ENCODE measurements around the gene ELOVL5.
"Not testable (repeated sequence)": the region's sequence is repeated elsewhere in the genome, so short reads cannot be mapped to it uniquely, and the experiment has no call there.

The ELOVL5 gene

GRCh38 chr6:53328375-53328774, 20.4 kb downstream of the ELOVL5 start:
- no peak for DNase-seq (ENCODE audit: low spot score)

- peak; percentile 54 for DNase-seq (ENCODE audit: low spot score)
Observed at GRCh38 chr6:53327017-53327395, 21.7 kb downstream of the ELOVL5 start.

- DNase-seq (ENCODE audit: low spot score) = no peak
Observed at GRCh38 chr6:53326372-53327016, 22.3 kb downstream of the ELOVL5 start.

- no peak for DNase-seq (ENCODE audit: low spot score)
Observed at GRCh38 chr6:53325785-53326184, 23.0 kb downstream of the ELOVL5 start.

- no peak for DNase-seq (ENCODE audit: low spot score)
Observed at GRCh38 chr6:53322188-53323029, 26.3 kb downstream of the ELOVL5 start.

GRCh38 chr6:53321701-53322100, 27.0 kb downstream of the ELOVL5 start:
- DNase-seq (ENCODE audit: low spot score) = no peak

GRCh38 chr6:53320964-53321363, 27.8 kb downstream of the ELOVL5 start:
- DNase-seq (ENCODE audit: low spot score) = no peak

GRCh38 chr6:53318429-53318828, 30.3 kb downstream of the ELOVL5 start:
- DNase-seq (ENCODE audit: low spot score) = no peak

- DNase-seq (ENCODE audit: low spot score) = no peak
Observed at GRCh38 chr6:53317861-53318260, 30.9 kb downstream of the ELOVL5 start.

GRCh38 chr6:53317299-53317698, 31.5 kb downstream of the ELOVL5 start:
- DNase-seq (ENCODE audit: low spot score) = not testable (repeated sequence)

GRCh38 chr6:53316142-53316541, 32.6 kb downstream of the ELOVL5 start:
- DNase-seq (ENCODE audit: low spot score) = no peak

- DNase-seq (ENCODE audit: low spot score) = no peak
Observed at GRCh38 chr6:53315086-53315724, 33.5 kb downstream of the ELOVL5 start.

- DNase-seq (ENCODE audit: low spot score) = peak; percentile 62
Observed at GRCh38 chr6:53313784-53314400, 34.9 kb downstream of the ELOVL5 start.

- peak; percentile 30 for DNase-seq (ENCODE audit: low spot score)
Observed at GRCh38 chr6:53312355-53312754, 36.4 kb downstream of the ELOVL5 start.

- DNase-seq (ENCODE audit: low spot score) = no peak
Observed at GRCh38 chr6:53311586-53311935, 37.2 kb downstream of the ELOVL5 start.

GRCh38 chr6:53310771-53311585, 37.8 kb downstream of the ELOVL5 start:
- DNase-seq (ENCODE audit: low spot score) = peak; percentile 60

GRCh38 chr6:53309901-53310300, 38.8 kb downstream of the ELOVL5 start:
- peak; percentile 52 for DNase-seq (ENCODE audit: low spot score)

GRCh38 chr6:53309059-53309900, 39.5 kb downstream of the ELOVL5 start:
- peak; percentile 51 for DNase-seq (ENCODE audit: low spot score)

GRCh38 chr6:53306819-53307347, 41.9 kb downstream of the ELOVL5 start:
- DNase-seq (ENCODE audit: low spot score) = no peak

- not testable (repeated sequence) for DNase-seq (ENCODE audit: low spot score)
Observed at GRCh38 chr6:53306217-53306616, 42.5 kb downstream of the ELOVL5 start.
